ENCODE results near the gene FDXR. TPM values are rescaled to one million over a fixed set of nuclear protein-coding genes. Genes with fewer than 3 reads are reported as not detected.

FDXR gene
- total and polyA plus RNA-seq, 2 of the 8 experiments (the other 6 are each of a cell fraction or from before 2014, with no cell fraction given) = 24.2 to 31.4 TPM

DNA sequence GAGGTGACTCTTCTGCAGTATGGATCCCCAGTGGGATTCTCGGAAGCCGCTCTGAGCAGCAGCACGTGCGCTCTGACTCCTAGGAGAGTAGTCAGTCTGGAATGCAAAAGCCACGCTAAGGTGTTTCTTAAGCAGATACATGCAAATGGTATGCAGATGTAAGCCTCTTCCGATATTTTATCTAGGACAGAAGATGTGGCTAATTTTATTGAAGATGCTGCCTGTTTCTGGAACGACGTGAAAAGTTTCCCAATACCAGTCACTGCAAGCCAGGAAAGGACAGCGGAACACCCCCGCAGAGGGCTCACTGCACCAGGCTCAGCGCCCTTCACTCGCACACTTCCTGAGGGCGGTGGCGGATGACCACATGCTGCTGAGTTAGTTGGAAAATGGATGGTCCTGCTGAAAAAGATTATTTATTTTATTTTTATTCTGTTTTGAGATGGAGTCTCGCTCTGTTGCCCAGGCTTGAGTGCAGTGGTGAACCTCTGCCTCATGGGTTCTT is 10.5 kb upstream of the FDXR start:
- 74% methylated on average over 15 of the region's 15 CpGs; no CpG with 5 or more reads in 1 of the 2 experiments for WGBS, 2 experiments (ENCODE audit: extremely low coverage in 1 of 2, insufficient coverage in 1 of 2, insufficient read length in 1 of 2, insufficient replicate concordance in 2 of 2, low coverage in 1 of 2, low lambda C conversion rate in 2 of 2, missing lambda C conversion rate in 1 of 2)

More for the DNA sequence above, 10.5 kb upstream of the FDXR start:
- Histone ChIP-seq H3K18ac (ENCODE audit: extremely low read depth, low read length) (no peak overlapping the region), H3K4ac (replicated peaks; ENCODE audit: insufficient read length, low read depth, low read length) (no peak overlapping the region), H4K8ac (ENCODE audit: extremely low read depth, insufficient read depth, low read length) (peak overlapping the region; percentile 45; the same call in 1 of the 2 replicates), H3K4me1 (replicated peaks in 1 of 4; ENCODE audit: control insufficient read depth in 3 of 4, insufficient read depth in 4 of 4, low read length in 3 of 4) (peaks cover 3 to 8% (median 5%) of the 10 kb centered on the region in 4 experiments; a peak in 6 of 7 replicates), H3K79me2 (ENCODE audit: control insufficient read depth in 1 of 2, insufficient read depth in 2 of 2, low read length in 2 of 2) (no peaks in the 10 kb centered on the region), H3K14ac (ENCODE audit: insufficient read length) (no peak overlapping the region), H3K4me3 (ENCODE audit: extremely low read depth in 1 of 4, insufficient read depth in 2 of 4, low read depth in 3 of 4, low read length in 4 of 4) (no peak overlapping the region), H2BK120ac (replicated peaks; ENCODE audit: low read depth, low read length) (no peak overlapping the region), H2AFZ (ENCODE audit: low read length) (no peak overlapping the region), H3K36me3 (ENCODE audit: control insufficient read depth in 2 of 4, insufficient read depth in 4 of 4, low read length in 3 of 4) (no peaks in the 10 kb centered on the region), H2BK12ac (ENCODE audit: low read depth, low read length) (no peak overlapping the region), H3K9me3 (ENCODE audit: insufficient read depth in 2 of 2, low read depth in 1 of 2, low read length in 1 of 2) (no peaks in the 10 kb centered on the region), H3K27ac (ENCODE audit: low read depth, low read length) (no peak overlapping the region), H2BK15ac (ENCODE audit: low read length) (no peak overlapping the region), H3K27me3 (replicated peaks in 1 of 4; ENCODE audit: control insufficient read depth in 3 of 4, extremely low read depth in 1 of 4, insufficient read depth in 3 of 4, low read length in 3 of 4) (peaks cover 0 to 2% (median 0%) of the 10 kb centered on the region in 4 experiments; a peak in 2 of 7 replicates), H3K56ac (replicated peaks; ENCODE audit: insufficient read length, low read depth, low read length) (no peak overlapping the region), H2BK20ac (ENCODE audit: low read length) (no peak overlapping the region), H3K23me2 (ENCODE audit: low read depth, low read length) (no peaks in the 10 kb centered on the region), H2AK5ac (ENCODE audit: low read depth, low read length) (no peak overlapping the region; the same call in 1 of the 2 replicates), H3K9ac (replicated peaks in 1 of 4; ENCODE audit: extremely low read depth in 1 of 4, low read depth in 3 of 4, low read length in 3 of 4) (no peak overlapping the region), H4K91ac (replicated peaks; ENCODE audit: insufficient read length, low read length) (no peak overlapping the region), H2BK5ac (ENCODE audit: low read depth, low read length) (no peak overlapping the region), H3K23ac (ENCODE audit: insufficient read length) (no peak overlapping the region), H4K5ac (ENCODE audit: insufficient read length, low read depth, low read length) (no peak overlapping the region), H3K79me1 (ENCODE audit: low read depth, low read length) (no peaks in the 10 kb centered on the region), H3K4me2 (ENCODE audit: insufficient read depth in 1 of 2, low read depth in 2 of 2, low read length in 2 of 2) (no peak overlapping the region), H4K20me1 (replicated peaks in 1 of 2; ENCODE audit: control insufficient read depth in 1 of 2, insufficient read depth in 2 of 2, low read length in 2 of 2) (no peaks in the 10 kb centered on the region)
- CTCF ChIA-PET (ENCODE audit: partially characterized antibody) = interaction anchor here (1.0 to 81.0 kb wide), 4 partner anchors 12 to 65 kb away, joined by 3 to 2981 read pairs (median 8); partner anchors contain the start of genes GRIN2C and NAT9
- POLR2A ChIA-PET (ENCODE audit: partially characterized antibody) = interaction anchor here (1.5 to 2.3 kb wide), 2 partner anchors 10 kb away, joined by 3 to 12 read pairs; partner anchors contain the start of genes FADS6 and FDXR
- DNase-seq (ENCODE audit: low read depth in 1 of 2, low spot score in 2 of 2) (no peak), FAIRE-seq (no peak)
- TF ChIP-seq ATF3 (IDR thresholded peaks at IDR 0.05; ENCODE audit: insufficient read depth, low read depth, low read length) = no peak
- TF ChIP-seq MAX (IDR thresholded peaks at IDR 0.05) = peak; percentile 58; the same call in 1 of the 2 replicates
- no peak for TF ChIP-seq RBBP5 (IDR thresholded peaks at IDR 0.05; ENCODE audit: borderline replicate concordance, low read depth, low read length)
- no peak for TF ChIP-seq SIX5 (IDR thresholded peaks at IDR 0.05; ENCODE audit: low read depth, low read length)
- no peak for TF ChIP-seq RXRA (IDR thresholded peaks at IDR 0.05; ENCODE audit: insufficient read depth, low read depth, low read length)
- TF ChIP-seq E2F6 (IDR thresholded peaks at IDR 0.05) = 0 out of 2 replicates have a peak, but pooled peaks have one; percentile 10
- no peak for TF ChIP-seq KDM4A (IDR thresholded peaks at IDR 0.05; ENCODE audit: low read depth, low read length, severe bottlenecking)
- no peak for TF ChIP-seq CBX5 (IDR thresholded peaks at IDR 0.05; ENCODE audit: low read depth, low read length)
- TF ChIP-seq POLR2A (IDR thresholded peaks at IDR 0.05; ENCODE audit: control extremely low read depth in 1 of 2, low read depth in 2 of 2, low read length in 2 of 2) = no peak
- TF ChIP-seq SUZ12 (IDR thresholded peaks at IDR 0.05; ENCODE audit: low read length) = no peak

All from H1 (cell line).